ENCODE data around the gene TEKT1. TPM values are rescaled to one million over a fixed set of nuclear protein-coding genes. Genes with fewer than 3 reads are reported as not detected.

The TEKT1 gene
- total and polyA plus RNA-seq, 9 of the 15 experiments (the other 6 are each of a cell fraction or from before 2014, with no cell fraction given), result 0.06 TPM; not detected in 8

DNA sequence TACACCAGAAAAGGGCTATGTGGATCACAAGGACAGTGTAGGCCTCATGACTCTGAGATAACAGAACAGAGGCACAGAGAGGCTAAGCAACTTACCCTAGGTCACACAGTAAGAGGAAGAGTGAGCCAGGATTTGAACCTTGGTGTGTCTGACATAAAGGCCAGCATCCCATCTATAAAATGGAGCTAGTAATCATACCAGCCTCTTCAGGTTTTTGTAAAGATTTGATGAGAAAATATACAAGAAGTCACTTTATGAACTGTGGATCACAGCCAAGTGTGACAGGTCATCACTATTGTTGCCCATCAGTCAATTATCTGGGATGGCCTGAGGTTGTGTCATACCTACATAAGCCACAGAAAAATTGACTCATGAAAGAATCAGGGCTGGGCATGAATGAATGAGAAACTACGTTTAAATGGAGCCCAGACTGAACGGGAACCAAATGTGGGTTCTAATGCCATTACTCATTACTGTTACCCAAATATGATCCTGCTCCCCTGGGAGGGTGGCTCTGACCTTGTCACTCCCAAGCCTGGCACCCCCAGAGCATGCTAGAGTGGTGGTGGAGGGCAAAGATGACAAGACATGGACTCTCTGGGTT lies 34.5 kb downstream of the TEKT1 start:
- peaks cover 0 to 7% of the 10 kb centered on the region in 2 experiments; a peak in 3 of 5 replicates for H3K4me1 ChIP-seq (replicated peaks in 1 of 2; ENCODE audit: control insufficient read depth in 2 of 2, insufficient read depth in 2 of 2, low read length in 2 of 2)
- peaks cover 2 to 28% of the 10 kb centered on the region in 2 experiments; a peak in 4 of 5 replicates for H3K27me3 ChIP-seq (ENCODE audit: control insufficient read depth in 2 of 2, insufficient read depth in 2 of 2, low read length in 2 of 2)
- no peak overlapping the region for H3K4me3 ChIP-seq
- FAIRE-seq (no peak), ATAC-seq (no peak), DNase-seq (ENCODE audit: extremely low read depth in 1 of 4, low spot score in 3 of 4) (no peak)
- H4K20me1 ChIP-seq (replicated peaks; ENCODE audit: control insufficient read depth, insufficient read depth, low read length), result no peaks in the 10 kb centered on the region
- intact Hi-C loops (cut with micrococcal nuclease), result no loop called here
- in situ Hi-C loops (cut with MboI), result no loop called here
- BruUV-seq (replicated peaks), result no TSS peak
- no peaks in the 10 kb centered on the region for H3K36me3 ChIP-seq (ENCODE audit: control insufficient read depth, insufficient read depth, low read length)
- no peaks in the 10 kb centered on the region for H3K79me2 ChIP-seq (ENCODE audit: control insufficient read depth, insufficient read depth, low read length)
- WGBS (ENCODE audit: insufficient coverage, low coverage, missing lambda C conversion rate), result 0% methylated on average over 2 of the region's 2 CpGs
- H3K9ac ChIP-seq (ENCODE audit: insufficient read depth in 1 of 2, low read depth in 2 of 2, low read length in 2 of 2), result no peak overlapping the region
- no peaks in the 10 kb centered on the region for H3K9me1 ChIP-seq (ENCODE audit: control insufficient read depth, insufficient read depth, low read length)
- ChIA-PET POLR2A (interaction anchor here (0.6 to 1.5 kb wide), 2 partner anchors 12 to 343 kb away, joined by 4 to 5 read pairs; no protein-coding TSS in a partner anchor), CTCF (ENCODE audit: low intra/inter-chr PET ratio) (no interaction called here)
- H3K4me2 ChIP-seq (ENCODE audit: insufficient read depth, low read length), result no peak overlapping the region
- no peak overlapping the region for H2AFZ ChIP-seq (ENCODE audit: low read depth, low read length)
- H3K9me3 ChIP-seq (replicated peaks; ENCODE audit: control insufficient read depth, insufficient read depth, low read depth, low read length), result no peaks in the 10 kb centered on the region
- H3K27ac ChIP-seq (ENCODE audit: extremely low read depth, low read depth, low read length), result no peak overlapping the region
- peak; percentile 77 for TF ChIP-seq RBM25 (IDR thresholded peaks at IDR 0.05; ENCODE audit: low read depth, low read length, severe bottlenecking)
- no peak for TF ChIP-seq MAFF (IDR thresholded peaks at IDR 0.05; ENCODE audit: low read length)

DNA sequence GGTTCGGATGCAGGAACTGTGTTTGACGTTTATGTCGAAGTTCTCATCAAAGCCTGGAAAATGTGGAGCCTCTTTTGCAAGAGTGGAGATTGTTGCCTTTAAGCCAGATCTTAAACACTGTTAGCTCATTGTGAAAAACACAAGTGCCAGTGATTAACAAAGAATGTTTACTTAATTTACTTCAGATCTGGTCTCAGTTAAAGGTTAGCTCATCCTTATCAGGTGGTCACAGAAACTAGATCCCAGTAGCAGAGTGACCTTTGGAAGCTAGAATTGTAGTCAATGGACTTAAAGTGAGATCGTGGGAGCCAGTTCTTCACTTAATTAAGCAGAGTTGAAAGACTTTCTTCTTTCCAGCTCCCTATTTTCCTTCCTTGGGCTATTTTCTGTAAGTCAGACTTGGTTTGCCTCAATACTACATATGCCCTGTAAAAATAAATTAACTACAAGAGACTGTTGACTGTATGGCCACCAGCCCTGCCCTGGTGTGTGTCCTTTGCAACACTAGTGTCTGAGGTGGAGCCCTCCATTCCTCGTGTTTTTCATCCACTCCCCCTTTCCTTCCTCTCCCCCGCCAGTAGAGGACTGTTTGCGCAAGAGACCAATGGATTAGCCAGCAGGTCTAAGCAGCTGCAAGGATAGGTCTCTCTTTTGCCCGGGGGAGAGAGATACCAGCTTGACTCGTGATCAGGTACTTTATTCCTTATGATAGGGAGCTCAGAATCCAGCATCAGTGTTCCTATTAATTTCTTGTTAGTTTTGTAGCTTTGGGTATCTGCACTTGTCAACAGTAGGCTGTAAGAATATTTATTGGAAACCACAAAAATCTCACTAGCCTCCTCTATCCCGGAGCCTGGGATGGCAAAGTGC lies 35.3 kb downstream of the TEKT1 start:
- Histone ChIP-seq H3K4me3 (no peak overlapping the region), H3K36me3 (ENCODE audit: control insufficient read depth, insufficient read depth, low read length) (no peaks in the 10 kb centered on the region), H2AFZ (ENCODE audit: low read depth, low read length) (no peak overlapping the region), H3K4me2 (ENCODE audit: insufficient read depth, low read length) (no peak overlapping the region), H3K27me3 (ENCODE audit: control insufficient read depth in 2 of 2, insufficient read depth in 2 of 2, low read length in 2 of 2) (peaks cover 2 to 28% of the 10 kb centered on the region in 2 experiments; a peak in 4 of 5 replicates), H3K79me2 (ENCODE audit: control insufficient read depth, insufficient read depth, low read length) (no peaks in the 10 kb centered on the region), H3K27ac (ENCODE audit: extremely low read depth, low read depth, low read length) (no peak overlapping the region), H3K9me3 (replicated peaks; ENCODE audit: control insufficient read depth, insufficient read depth, low read depth, low read length) (no peaks in the 10 kb centered on the region), H3K4me1 (replicated peaks in 1 of 2; ENCODE audit: control insufficient read depth in 2 of 2, insufficient read depth in 2 of 2, low read length in 2 of 2) (peaks cover 0 to 7% of the 10 kb centered on the region in 2 experiments; a peak in 3 of 5 replicates), H4K20me1 (replicated peaks; ENCODE audit: control insufficient read depth, insufficient read depth, low read length) (no peaks in the 10 kb centered on the region), H3K9ac (ENCODE audit: insufficient read depth in 1 of 2, low read depth in 2 of 2, low read length in 2 of 2) (no peak overlapping the region), H3K9me1 (ENCODE audit: control insufficient read depth, insufficient read depth, low read length) (no peaks in the 10 kb centered on the region)
- no peak for DNase-seq (ENCODE audit: extremely low read depth in 1 of 4, low spot score in 3 of 4)
- 4% methylated on average over 7 of the region's 10 CpGs for WGBS (ENCODE audit: insufficient coverage, low coverage, missing lambda C conversion rate)
- BruUV-seq (replicated peaks), result no TSS peak
- no peak for FAIRE-seq
- POLR2A ChIA-PET, result interaction anchor here (0.6 to 1.5 kb wide), 3 partner anchors 11 to 523 kb away, joined by 3 to 5 read pairs (median 4); no protein-coding TSS in a partner anchor
- CTCF ChIA-PET (ENCODE audit: low intra/inter-chr PET ratio), result no interaction called here
- TF ChIP-seq TAF15 (IDR thresholded peaks at IDR 0.05; ENCODE audit: low read depth, low read length) (no peak), YY1 (IDR thresholded peaks at IDR 0.05; ENCODE audit: borderline replicate concordance in 1 of 3, control insufficient read depth in 1 of 3, extremely low read depth in 1 of 3, insufficient read depth in 3 of 3, insufficient read length in 1 of 3, insufficient replicate concordance in 2 of 3, low read depth in 1 of 3, low read length in 2 of 3) (no peak), CEBPB (tag; IDR thresholded peaks at IDR 0.05) (peak; percentile 17; the same call in 1 of the 2 replicates), MCM5 (IDR thresholded peaks at IDR 0.05; ENCODE audit: low read depth) (no peak), CEBPG (CRISPR knock-in tag; IDR thresholded peaks at IDR 0.05) (no peak), CEBPG (tag; conservative IDR thresholded peaks at IDR 0.05 in 1 of 2, IDR thresholded peaks at IDR 0.05 in 1 of 2) (0 out of 4 replicates have a peak, but pooled peaks of 1 of the 2 experiments have one; percentile 31), ZNF717 (CRISPR knock-in tag; IDR thresholded peaks at IDR 0.05) (no peak)
- TF ChIP-seq, protein P1, sequence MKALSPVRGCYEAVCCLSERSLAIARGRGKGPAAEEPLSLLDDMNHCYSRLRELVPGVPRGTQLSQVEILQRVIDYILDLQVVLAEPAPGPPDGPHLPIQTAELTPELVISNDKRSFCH (CRISPR knock-in tag; IDR thresholded peaks at IDR 0.05), result no peak
- TF ChIP-seq, protein P1 (tag; IDR thresholded peaks at IDR 0.05), result peak; percentile 81
- ATAC-seq, result no peak
- intact Hi-C loops (cut with micrococcal nuclease), result no loop called here
- in situ Hi-C loops (cut with MboI), result no loop called here
